Measurements from ENCODE around the gene ADH1B. TPM values are rescaled to one million over a fixed set of nuclear protein-coding genes. Genes with fewer than 3 reads are reported as not detected.
A peak's percentile ranks its signal among the peaks of the same experiment; 100 is the strongest.
"Not testable (repeated sequence)": the region's sequence is repeated elsewhere in the genome, so short reads cannot be mapped to it uniquely, and the experiment has no call there.

The ADH1B gene
- total and polyA plus RNA-seq, 9 donors: 67.5 to 415 (median 193) TPM

DNA sequence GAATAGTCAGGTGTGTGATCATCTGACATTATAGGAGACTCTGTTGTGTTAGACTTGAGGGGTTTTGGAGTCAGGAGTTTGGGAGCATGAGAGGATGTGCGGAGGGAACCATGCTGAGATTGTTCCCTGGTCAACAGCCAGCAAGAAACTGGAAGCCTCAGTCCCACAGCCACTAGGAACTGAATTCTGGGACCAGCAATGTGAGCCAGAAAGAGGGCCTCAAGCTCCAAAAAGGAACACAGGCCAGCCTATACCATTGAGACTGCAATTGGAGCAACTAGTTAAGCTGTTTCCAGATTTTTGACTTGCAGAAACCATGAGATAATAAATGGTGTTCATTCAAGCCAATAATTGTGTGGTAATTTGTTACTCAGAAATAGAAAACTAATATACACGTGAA is 8.7 kb upstream of the ADH1B start:
- Histone ChIP-seq H3K4me1 (ENCODE audit: insufficient read depth) (no peaks in the 10 kb centered on the region), H3K27ac (no peak overlapping the region), H3K27me3 (no peaks in the 10 kb centered on the region), H3K9me3 (no peaks in the 10 kb centered on the region), H3K36me3 (no peaks in the 10 kb centered on the region), H3K4me3 (no peak overlapping the region)
- TF ChIP-seq, protein P1, sequence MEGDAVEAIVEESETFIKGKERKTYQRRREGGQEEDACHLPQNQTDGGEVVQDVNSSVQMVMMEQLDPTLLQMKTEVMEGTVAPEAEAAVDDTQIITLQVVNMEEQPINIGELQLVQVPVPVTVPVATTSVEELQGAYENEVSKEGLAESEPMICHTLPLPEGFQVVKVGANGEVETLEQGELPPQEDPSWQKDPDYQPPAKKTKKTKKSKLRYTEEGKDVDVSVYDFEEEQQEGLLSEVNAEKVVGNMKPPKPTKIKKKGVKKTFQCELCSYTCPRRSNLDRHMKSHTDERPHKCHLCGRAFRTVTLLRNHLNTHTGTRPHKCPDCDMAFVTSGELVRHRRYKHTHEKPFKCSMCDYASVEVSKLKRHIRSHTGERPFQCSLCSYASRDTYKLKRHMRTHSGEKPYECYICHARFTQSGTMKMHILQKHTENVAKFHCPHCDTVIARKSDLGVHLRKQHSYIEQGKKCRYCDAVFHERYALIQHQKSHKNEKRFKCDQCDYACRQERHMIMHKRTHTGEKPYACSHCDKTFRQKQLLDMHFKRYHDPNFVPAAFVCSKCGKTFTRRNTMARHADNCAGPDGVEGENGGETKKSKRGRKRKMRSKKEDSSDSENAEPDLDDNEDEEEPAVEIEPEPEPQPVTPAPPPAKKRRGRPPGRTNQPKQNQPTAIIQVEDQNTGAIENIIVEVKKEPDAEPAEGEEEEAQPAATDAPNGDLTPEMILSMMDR (IDR thresholded peaks at IDR 0.05): no peak
- no peak for TF ChIP-seq EP300 (IDR thresholded peaks at IDR 0.05)
- no peak for TF ChIP-seq POLR2A (IDR thresholded peaks at IDR 0.05)
- 63 to 71% (median 70%) methylated on average over 2 of the region's 2 CpGs for WGBS, 3 donors
- DNase-seq: no peak
- intact Hi-C loops (cut with DNase I): loop anchor here in 2 of 4 donors (10.0 kb wide), 2 partner anchors 65 to 125 kb away; no protein-coding TSS in a partner anchor

DNA sequence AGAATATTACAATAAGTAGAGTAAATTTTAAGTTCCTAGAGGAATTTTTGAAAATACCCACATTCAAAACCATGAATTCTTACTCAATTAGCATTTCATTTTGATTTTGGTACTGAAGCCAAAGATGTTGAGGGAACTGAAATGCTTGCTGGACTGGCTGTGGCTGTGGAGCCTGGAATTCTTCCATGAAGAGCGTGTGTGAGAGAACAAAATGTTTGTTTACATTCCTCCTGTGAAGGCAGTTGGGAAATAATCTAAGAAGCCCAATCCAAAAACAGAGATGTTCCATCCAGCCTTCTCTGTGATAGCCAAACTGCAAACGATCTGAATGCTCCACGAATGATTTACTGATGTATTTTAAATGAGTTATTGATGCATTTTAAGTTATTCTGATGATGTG is 3.8 kb upstream of the ADH1B start:
- 0 to 10% (median 2%) methylated on average over 3 of the region's 3 CpGs for WGBS, 3 donors
- H3K4me1 ChIP-seq (ENCODE audit: insufficient read depth): peaks cover 14% of the 10 kb centered on the region
- H3K27me3 ChIP-seq: no peaks in the 10 kb centered on the region
- intact Hi-C loops (cut with DNase I): loop anchor here in 2 of 4 donors (5.0 to 10.0 kb wide), 3 partner anchors 62 to 120 kb away; no protein-coding TSS in a partner anchor
- peak; percentile 52 for TF ChIP-seq EP300 (IDR thresholded peaks at IDR 0.05)
- TF ChIP-seq POLR2A (IDR thresholded peaks at IDR 0.05): no peak
- no peak overlapping the region for H3K4me3 ChIP-seq
- DNase-seq: peak; percentile 70 to 87 (median 81)
- H3K36me3 ChIP-seq: no peaks in the 10 kb centered on the region
- H3K9me3 ChIP-seq: no peaks in the 10 kb centered on the region
- peak overlapping the region in 1 of 2 donors; percentile 73 for H3K27ac ChIP-seq

DNA sequence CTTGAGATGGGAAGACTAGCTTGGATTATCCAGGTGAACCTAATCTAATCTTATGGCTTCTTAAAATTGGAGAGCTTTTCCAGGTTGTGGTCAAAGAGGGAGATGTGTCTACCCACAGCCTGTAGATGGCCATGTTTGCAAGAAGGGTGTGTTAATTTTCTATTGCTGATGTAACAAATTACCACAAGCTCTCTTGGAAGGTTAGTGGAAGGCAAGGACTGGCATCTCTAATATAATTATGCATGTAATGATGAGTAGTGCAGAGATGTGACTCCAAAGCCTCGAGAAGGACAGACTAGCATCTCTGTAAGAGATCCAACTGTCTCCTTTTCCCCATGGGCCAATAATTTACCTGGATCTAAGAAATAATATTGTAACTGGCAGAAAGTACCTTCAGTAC is 3.2 kb upstream of the ADH1B start:
- Histone ChIP-seq H3K4me1 (ENCODE audit: insufficient read depth) (peaks cover 14% of the 10 kb centered on the region), H3K27ac (peak overlapping the region in 1 of 2 donors; percentile 73), H3K27me3 (no peaks in the 10 kb centered on the region), H3K4me3 (no peak overlapping the region), H3K36me3 (no peaks in the 10 kb centered on the region), H3K9me3 (no peaks in the 10 kb centered on the region)
- intact Hi-C loops (cut with DNase I): loop anchor here in 2 of 4 donors (5.0 to 10.0 kb wide), 3 partner anchors 63 to 120 kb away; no protein-coding TSS in a partner anchor
- TF ChIP-seq POLR2A (IDR thresholded peaks at IDR 0.05): no peak
- TF ChIP-seq, protein P1 (IDR thresholded peaks at IDR 0.05): no peak
- no peak for TF ChIP-seq EP300 (IDR thresholded peaks at IDR 0.05)
- DNase-seq: no peak
- 10 to 24% (median 20%) methylated on average over 1 of the region's 1 CpG for WGBS, 3 donors

DNA sequence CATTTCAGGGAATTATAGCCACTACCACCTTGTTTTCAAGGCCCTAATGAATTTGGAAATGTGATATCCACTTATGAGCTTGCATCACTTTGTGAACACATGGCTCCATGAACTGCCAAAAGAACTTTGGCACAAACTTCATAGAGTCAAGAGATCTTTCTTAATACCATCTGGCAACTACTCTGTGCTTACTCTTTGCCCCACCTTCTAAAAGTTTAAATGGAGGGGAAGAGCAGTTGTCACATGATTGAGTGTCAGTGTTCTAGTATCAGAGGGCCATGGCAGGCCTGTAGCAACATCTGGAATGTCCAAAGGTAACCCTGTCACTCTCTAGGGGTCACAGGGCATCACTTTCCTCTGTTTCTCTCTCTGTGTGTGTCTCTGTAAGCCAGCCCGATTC is 2.6 kb upstream of the ADH1B start:
- Histone ChIP-seq H3K27me3 (no peaks in the 10 kb centered on the region), H3K4me1 (ENCODE audit: insufficient read depth) (peaks cover 14% of the 10 kb centered on the region), H3K36me3 (no peaks in the 10 kb centered on the region), H3K4me3 (no peak overlapping the region), H3K9me3 (no peaks in the 10 kb centered on the region), H3K27ac (peak overlapping the region in 1 of 2 donors; percentile 73)
- intact Hi-C loops (cut with DNase I): loop anchor here in 2 of 4 donors (5.0 to 10.0 kb wide), 3 partner anchors 64 to 119 kb away; no protein-coding TSS in a partner anchor
- WGBS, 3 donors: 84 to 93% (median 88%) methylated on average over 1 of the region's 1 CpG
- no peak for TF ChIP-seq EP300 (IDR thresholded peaks at IDR 0.05)
- TF ChIP-seq, protein P1 (IDR thresholded peaks at IDR 0.05): no peak
- TF ChIP-seq POLR2A (IDR thresholded peaks at IDR 0.05): no peak
- DNase-seq: peak in 2 of 5 donors; percentile 35 to 62

GRCh38 chr4:99317811-99318210 is 3.4 kb downstream of the ADH1B start:
- Histone ChIP-seq H3K4me3 (peak overlapping the region; percentile 25), H3K4me1 (ENCODE audit: insufficient read depth) (peaks cover 15% of the 10 kb centered on the region)
- H3K36me3 ChIP-seq; H3K27me3 ChIP-seq; H3K27ac ChIP-seq; DNase-seq; intact Hi-C loops (cut with DNase I); H3K9me3 ChIP-seq: not testable (repeated sequence)
- 94 to 96% (median 94%) methylated on average over 8 of the region's 8 CpGs for WGBS, 3 donors
